ENCODE measurements around the gene CES4A. TPM values are rescaled to one million over a fixed set of nuclear protein-coding genes. Genes with fewer than 3 reads are reported as not detected.

CES4A gene
- total RNA-seq, 4 donors from 2014 or later = 2.7 to 4.0 (median 3.3) TPM

DNA sequence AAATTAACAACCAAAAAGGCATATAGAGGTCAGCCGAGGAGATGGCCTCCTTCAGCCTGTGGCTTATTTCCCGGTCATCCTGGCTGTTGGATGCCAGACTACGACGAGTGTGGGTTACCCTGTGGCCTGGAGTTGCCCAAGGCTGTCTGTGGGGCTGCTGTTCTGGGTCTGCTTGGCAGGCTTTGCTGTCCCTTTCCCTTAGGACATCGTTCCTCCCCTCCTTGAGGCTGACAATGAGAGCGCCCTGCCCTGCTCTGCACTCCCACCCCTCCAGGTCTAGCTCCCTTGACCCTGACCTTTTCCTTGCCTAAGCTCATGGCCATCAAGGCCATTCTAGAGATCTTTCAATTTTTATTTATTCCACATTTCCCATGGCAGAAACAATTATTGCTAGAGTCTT lies 38.7 kb downstream of the CES4A start:
- no peak for TF ChIP-seq POLR2AphosphoS5 (IDR thresholded peaks at IDR 0.05)
- no peaks in the 10 kb centered on the region for H3K9me3 ChIP-seq
- H3K36me3 ChIP-seq = peaks cover 0 to 12% (median 4%) of the 10 kb centered on the region in 4 donors
- H3K4me1 ChIP-seq = peaks cover 28 to 32% (median 29%) of the 10 kb centered on the region in 4 donors
- 92% methylated on average over 6 of the region's 6 CpGs for WGBS
- no peak for DNase-seq (ENCODE audit: extremely low spot score)
- intact Hi-C loops (cut with DNase I) = loop anchor here (5.0 kb wide), 1 partner anchor 80 kb away; the partner anchor contains the start of gene PHAF1
- no peaks in the 10 kb centered on the region for H3K27me3 ChIP-seq
- no peak overlapping the region for H3K4me3 ChIP-seq
- H3K27ac ChIP-seq (replicated peaks in 1 of 4) = no peak overlapping the region

DNA sequence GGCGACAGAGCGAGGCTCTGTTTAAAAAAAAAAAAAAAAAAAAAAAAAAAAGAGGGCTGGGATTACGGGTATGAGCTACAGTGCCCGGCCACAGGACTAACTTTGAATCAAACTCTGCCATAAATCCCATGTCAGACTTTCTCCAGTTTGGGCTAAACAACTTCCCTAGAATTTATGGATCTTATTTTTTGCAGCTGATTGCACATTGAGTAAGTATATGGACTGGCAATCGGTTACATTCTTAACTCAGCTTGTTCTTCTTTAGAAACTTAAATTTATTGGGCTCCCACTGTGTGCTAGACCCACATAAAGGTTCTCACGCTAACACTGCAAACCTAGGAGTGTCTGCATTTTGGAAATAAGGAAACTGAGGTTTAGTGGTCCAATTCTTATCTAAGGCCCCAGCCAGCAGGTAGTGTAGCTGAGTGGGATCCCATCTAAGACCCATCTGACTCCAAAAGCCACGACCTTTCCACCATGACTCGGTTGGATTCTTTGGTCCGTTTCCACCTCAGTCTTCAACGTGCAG lies 39.8 kb downstream of the CES4A start:
- intact Hi-C loops (cut with DNase I) = loop anchor here (5.0 kb wide), 1 partner anchor 79 kb away; the partner anchor contains the start of gene PHAF1
- peaks cover 26 to 43% (median 36%) of the 10 kb centered on the region in 4 donors for H3K4me1 ChIP-seq
- WGBS = 41% methylated on average over 10 of the region's 10 CpGs
- no peaks in the 10 kb centered on the region for H3K9me3 ChIP-seq
- no peak for DNase-seq (ENCODE audit: extremely low spot score)
- no peaks in the 10 kb centered on the region for H3K27me3 ChIP-seq
- peaks cover 0 to 20% (median 4%) of the 10 kb centered on the region in 4 donors for H3K36me3 ChIP-seq
- peak overlapping the region; percentile 93 to 100 (median 99) for H3K4me3 ChIP-seq
- TF ChIP-seq POLR2AphosphoS5 (IDR thresholded peaks at IDR 0.05) = no peak
- H3K27ac ChIP-seq (replicated peaks in 1 of 4) = peak overlapping the region; percentile 97 to 99 (median 99)

DNA sequence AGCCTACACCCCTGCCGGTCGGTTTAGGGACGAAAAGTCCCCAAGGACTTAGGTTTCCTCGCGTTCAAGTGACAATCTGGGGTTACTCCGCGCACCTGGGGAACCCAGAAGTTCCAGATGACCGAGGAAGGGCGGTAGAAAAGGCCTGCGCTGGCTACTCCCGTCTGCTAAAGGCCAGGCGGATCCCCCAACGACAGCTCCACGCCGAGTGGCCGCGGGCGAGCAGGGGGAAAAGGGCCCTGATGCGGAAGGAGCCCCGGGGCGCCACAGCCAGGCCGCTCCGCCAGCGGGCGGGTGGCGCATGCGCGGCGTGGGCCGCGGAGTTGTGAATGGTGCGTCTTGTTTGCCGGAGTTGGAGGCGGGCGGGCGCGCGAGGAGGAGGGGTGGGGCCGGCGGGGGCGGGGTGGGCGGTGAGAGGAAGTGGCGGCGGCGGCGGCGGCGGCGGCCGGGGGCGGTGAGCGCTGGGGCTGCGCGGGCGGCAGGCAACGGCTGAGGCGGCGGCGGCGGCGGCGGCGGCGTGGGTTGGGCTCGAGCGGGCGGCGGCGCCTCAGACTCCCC lies 40.4 kb downstream of the CES4A start, which contains the start of gene CBFB:
Gene CBFB, plus strand, starts transcription at position 454 of the 558 bp plus-strand sequence. CDS start 259 bp downstream, outside the sequence.
- no peaks in the 10 kb centered on the region for H3K27me3 ChIP-seq
- H3K4me1 ChIP-seq = peaks cover 26 to 43% (median 36%) of the 10 kb centered on the region in 4 donors
- intact Hi-C loops (cut with DNase I) = loop anchor here (5.0 kb wide), 1 partner anchor 79 kb away; the partner anchor contains the start of gene PHAF1
- WGBS = 11% methylated on average over 7 of the region's 69 CpGs
- H3K4me3 ChIP-seq = peak within 1 kb of the TSS; percentile 93 to 100 (median 99)
- H3K9me3 ChIP-seq = no peaks in the 10 kb centered on the region
- TF ChIP-seq POLR2AphosphoS5 (IDR thresholded peaks at IDR 0.05) = peak; percentile 88 to 94
- TF ChIP-seq POLR2A (IDR thresholded peaks at IDR 0.05; ENCODE audit: low read depth) = peak; percentile 86
- TF ChIP-seq, protein P1, sequence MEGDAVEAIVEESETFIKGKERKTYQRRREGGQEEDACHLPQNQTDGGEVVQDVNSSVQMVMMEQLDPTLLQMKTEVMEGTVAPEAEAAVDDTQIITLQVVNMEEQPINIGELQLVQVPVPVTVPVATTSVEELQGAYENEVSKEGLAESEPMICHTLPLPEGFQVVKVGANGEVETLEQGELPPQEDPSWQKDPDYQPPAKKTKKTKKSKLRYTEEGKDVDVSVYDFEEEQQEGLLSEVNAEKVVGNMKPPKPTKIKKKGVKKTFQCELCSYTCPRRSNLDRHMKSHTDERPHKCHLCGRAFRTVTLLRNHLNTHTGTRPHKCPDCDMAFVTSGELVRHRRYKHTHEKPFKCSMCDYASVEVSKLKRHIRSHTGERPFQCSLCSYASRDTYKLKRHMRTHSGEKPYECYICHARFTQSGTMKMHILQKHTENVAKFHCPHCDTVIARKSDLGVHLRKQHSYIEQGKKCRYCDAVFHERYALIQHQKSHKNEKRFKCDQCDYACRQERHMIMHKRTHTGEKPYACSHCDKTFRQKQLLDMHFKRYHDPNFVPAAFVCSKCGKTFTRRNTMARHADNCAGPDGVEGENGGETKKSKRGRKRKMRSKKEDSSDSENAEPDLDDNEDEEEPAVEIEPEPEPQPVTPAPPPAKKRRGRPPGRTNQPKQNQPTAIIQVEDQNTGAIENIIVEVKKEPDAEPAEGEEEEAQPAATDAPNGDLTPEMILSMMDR (IDR thresholded peaks at IDR 0.05) = no peak
- no peak for TF ChIP-seq EP300 (IDR thresholded peaks at IDR 0.05)
- peak within 1 kb of the TSS; percentile 97 to 99 (median 99) for H3K27ac ChIP-seq (replicated peaks in 1 of 4)
- peak; percentile 96 for DNase-seq (ENCODE audit: extremely low spot score)
- peaks cover 0 to 20% (median 6%) of the 10 kb centered on the region in 4 donors for H3K36me3 ChIP-seq

DNA sequence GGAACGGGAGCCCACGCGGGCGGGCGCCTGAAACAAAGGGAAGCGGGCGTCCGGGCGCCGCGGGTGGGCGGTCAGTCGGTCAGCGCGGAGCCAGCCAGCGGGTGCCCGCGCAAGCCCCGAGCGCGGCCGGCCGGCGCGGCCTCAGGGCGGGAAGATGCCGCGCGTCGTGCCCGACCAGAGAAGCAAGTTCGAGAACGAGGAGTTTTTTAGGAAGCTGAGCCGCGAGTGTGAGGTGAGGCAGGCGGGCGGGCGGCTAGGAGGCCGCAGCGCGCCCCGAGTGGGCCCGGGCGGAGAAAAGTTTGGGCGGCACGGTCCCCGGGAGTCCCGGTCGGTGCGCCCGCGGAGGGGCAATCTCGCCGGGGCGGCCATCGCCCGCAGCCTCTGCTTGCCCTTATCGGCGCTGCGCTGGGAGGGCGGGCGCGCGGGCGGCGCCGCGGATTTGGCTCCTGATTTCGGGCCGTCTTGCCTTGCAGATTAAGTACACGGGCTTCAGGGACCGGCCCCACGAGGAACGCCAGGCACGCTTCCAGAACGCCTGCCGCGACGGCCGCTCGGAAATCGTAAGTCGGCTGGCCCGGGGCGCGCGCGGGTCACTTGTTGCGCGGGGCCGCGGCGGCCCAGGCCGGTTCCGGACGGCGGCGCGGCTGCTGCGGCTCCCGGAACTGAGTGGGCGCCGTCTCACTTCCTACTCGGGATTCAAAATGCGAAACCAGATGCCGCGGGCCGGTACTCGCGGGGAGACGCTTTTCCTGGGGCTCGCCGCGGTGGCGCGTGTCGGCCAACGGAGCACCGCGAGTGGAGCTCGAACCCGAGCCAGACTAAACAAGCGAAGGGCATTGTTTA lies 41.1 kb downstream of the CES4A start:
- Histone ChIP-seq H3K4me1 (peaks cover 27 to 45% (median 40%) of the 10 kb centered on the region in 4 donors), H3K27ac (replicated peaks in 1 of 4) (peak overlapping the region; percentile 97 to 99 (median 99)), H3K27me3 (no peaks in the 10 kb centered on the region), H3K9me3 (no peaks in the 10 kb centered on the region), H3K4me3 (peak overlapping the region; percentile 93 to 100 (median 99)), H3K36me3 (peaks cover 0 to 20% (median 6%) of the 10 kb centered on the region in 4 donors)
- TF ChIP-seq EP300 (IDR thresholded peaks at IDR 0.05) (no peak), POLR2AphosphoS5 (IDR thresholded peaks at IDR 0.05) (peak; percentile 25 to 49), POLR2A (IDR thresholded peaks at IDR 0.05; ENCODE audit: low read depth) (peak; percentile 16)
- TF ChIP-seq, protein P1 (IDR thresholded peaks at IDR 0.05) = no peak
- WGBS = 0% methylated on average over 8 of the region's 123 CpGs
- intact Hi-C loops (cut with DNase I) = loop anchor here (5.0 kb wide), 1 partner anchor 78 kb away; the partner anchor contains the start of gene PHAF1
- no peak for DNase-seq (ENCODE audit: extremely low spot score)

DNA sequence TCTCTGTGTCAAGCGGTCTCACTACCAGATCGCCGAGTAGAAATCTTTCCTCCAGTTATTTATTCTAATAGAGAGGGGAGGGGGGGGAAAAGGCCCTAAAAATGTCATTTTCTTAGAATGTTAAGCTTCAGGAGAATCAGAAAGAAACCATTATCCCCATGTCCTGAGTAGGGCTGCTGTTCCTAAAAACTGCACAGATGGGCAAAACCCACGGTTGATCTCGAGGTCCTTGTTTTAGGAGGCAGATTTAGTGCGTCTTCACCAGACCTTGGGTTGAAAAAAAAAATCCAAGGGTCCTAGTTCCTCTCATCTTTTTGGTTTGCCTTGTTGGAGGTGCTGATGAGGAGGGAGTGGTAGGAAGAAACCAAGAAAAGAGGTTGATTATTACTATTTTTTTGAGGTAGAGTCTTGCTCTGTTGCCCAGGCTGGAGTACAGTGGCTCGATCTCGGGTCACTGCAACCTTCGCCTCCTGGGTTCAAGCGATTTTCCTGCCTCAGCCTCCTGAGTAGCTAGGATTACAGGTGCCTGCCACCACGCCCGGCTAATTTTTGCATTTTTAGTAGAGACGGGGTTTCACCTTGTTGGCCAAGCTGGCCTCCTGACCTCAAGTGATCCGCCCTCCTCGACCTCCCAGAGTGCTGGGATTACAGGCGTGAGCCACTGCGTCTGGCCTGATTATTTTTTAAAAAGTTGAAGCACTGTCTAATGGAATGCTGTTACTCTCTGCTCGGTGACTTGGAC lies 42.0 kb downstream of the CES4A start:
- no peak for DNase-seq (ENCODE audit: extremely low spot score)
- intact Hi-C loops (cut with DNase I) = no loop called here
- peaks cover 0 to 20% (median 6%) of the 10 kb centered on the region in 4 donors for H3K36me3 ChIP-seq
- peaks cover 30 to 54% (median 50%) of the 10 kb centered on the region in 4 donors for H3K4me1 ChIP-seq
- H3K27me3 ChIP-seq = no peaks in the 10 kb centered on the region
- H3K4me3 ChIP-seq = peak overlapping the region; percentile 93 to 100 (median 99)
- 44% methylated on average over 18 of the region's 18 CpGs for WGBS
- no peak for TF ChIP-seq EP300 (IDR thresholded peaks at IDR 0.05)
- H3K27ac ChIP-seq (replicated peaks in 1 of 4) = peak overlapping the region; percentile 97 to 99 (median 99)
- H3K9me3 ChIP-seq = no peaks in the 10 kb centered on the region
